ENCODE measurements around the gene DTX3L. TPM values are rescaled to one million over a fixed set of nuclear protein-coding genes. Genes with fewer than 3 reads are reported as not detected.

Gene DTX3L
- total and polyA plus RNA-seq, 10 of the 15 experiments (the other 5 are each of a cell fraction or from before 2014, with no cell fraction given), result 9.9 to 41.4 (median 21.7) TPM

- ATAC-seq, result no peak
- H3K27ac ChIP-seq (ENCODE audit: control insufficient read depth, insufficient read depth), result no peak overlapping the region
- no peaks in the 10 kb centered on the region for H3K36me3 ChIP-seq (ENCODE audit: control insufficient read depth in 2 of 2, insufficient read depth in 2 of 2, low read length in 1 of 2)
- H3K4me3 ChIP-seq, result peak overlapping the region; percentile 82
- no peak for DNase-seq (ENCODE audit: low read depth, low spot score)
- H3K4me1 ChIP-seq (ENCODE audit: control insufficient read depth, insufficient read depth, low read length), result no peaks in the 10 kb centered on the region
- 37% methylated on average over 19 of the region's 19 CpGs for WGBS (ENCODE audit: insufficient coverage, insufficient replicate concordance, low lambda C conversion rate, missing lambda C conversion rate)
- H3K4me2 ChIP-seq (ENCODE audit: control insufficient read depth, insufficient read depth), result peak overlapping the region; percentile 85
- intact Hi-C loops (cut with micrococcal nuclease; ENCODE audit: unreplicated experiment), result no loop called here
- BruUV-seq (replicated peaks), result no TSS peak
- ChIA-PET CTCF (interaction anchor here (0.7 to 1.3 kb wide), 6 partner anchors 19 to 122 kb away, joined by 3 to 7 read pairs (median 3); partner anchors contain the start of genes DTX3L, PARP9 and WDR5B), SMC1A (ENCODE audit: uncharacterized antibody, unreplicated experiment) (interaction anchor here (0.7 to 4.1 kb wide), 9 partner anchors 11 to 258 kb away, joined by 3 to 31 read pairs (median 3); partner anchors contain the start of gene WDR5B), POLR2A (interaction anchor here (0.7 to 2.1 kb wide), 11 partner anchors 14 to 413 kb away, joined by 3 to 7 read pairs (median 3); partner anchors contain the start of gene WDR5B), RAD21 (ENCODE audit: unreplicated experiment) (interaction anchor here (0.7 to 2.3 kb wide), 14 partner anchors 9 to 165 kb away, joined by 3 to 14 read pairs (median 3); partner anchors contain the start of gene WDR5B)
- H4K20me1 ChIP-seq (ENCODE audit: control insufficient read depth, insufficient read depth), result no peaks in the 10 kb centered on the region
- in situ Hi-C loops (cut with MboI), result no loop called here
- H3K79me2 ChIP-seq (ENCODE audit: control insufficient read depth, insufficient read depth, low read length), result peaks cover 41% of the 10 kb centered on the region
- no peaks in the 10 kb centered on the region for H3K27me3 ChIP-seq (replicated peaks in 1 of 2; ENCODE audit: control insufficient read depth in 2 of 2, insufficient read depth in 2 of 2, low read length in 1 of 2)
- peak overlapping the region; percentile 95 for H2AFZ ChIP-seq (ENCODE audit: control insufficient read depth, low read depth, low read length)
- no peak for FAIRE-seq
- H3K9me3 ChIP-seq (replicated peaks; ENCODE audit: control insufficient read depth, insufficient read depth, low read length), result no peaks in the 10 kb centered on the region
- H3K9ac ChIP-seq (ENCODE audit: control insufficient read depth, insufficient read depth, low read length), result no peak overlapping the region; the same call in 1 of the 2 replicates
- TF ChIP-seq RUNX3 (IDR thresholded peaks at IDR 0.05; ENCODE audit: low read length), result no peak
- TF ChIP-seq SMAD1 (IDR thresholded peaks at IDR 0.05; ENCODE audit: low read depth, partially characterized antibody), result no peak
- TF ChIP-seq HDAC2 (IDR thresholded peaks at IDR 0.05), result no peak
- no peak for TF ChIP-seq GATAD2B (conservative IDR thresholded peaks at IDR 0.05; ENCODE audit: low read depth)
- peak; percentile 71; the same call in 1 of the 2 replicates for TF ChIP-seq ZNF24 (IDR thresholded peaks at IDR 0.05)
- no peak for TF ChIP-seq KDM1A (IDR thresholded peaks at IDR 0.05; ENCODE audit: borderline replicate concordance)
- no peak for TF ChIP-seq RFX5 (IDR thresholded peaks at IDR 0.05; ENCODE audit: low read depth, low read length)
- no peak for TF ChIP-seq HDGF (IDR thresholded peaks at IDR 0.05)
- TF ChIP-seq E2F8 (IDR thresholded peaks at IDR 0.05; ENCODE audit: low read depth, partially characterized antibody), result no peak
- no peak for TF ChIP-seq ZBED1 (IDR thresholded peaks at IDR 0.05; ENCODE audit: borderline replicate concordance)
- TF ChIP-seq BMI1 (IDR thresholded peaks at IDR 0.05; ENCODE audit: borderline replicate concordance), result no peak
- TF ChIP-seq RB1 (IDR thresholded peaks at IDR 0.05; ENCODE audit: borderline replicate concordance), result 0 out of 2 replicates have a peak, but pooled peaks have one; percentile 16
- TF ChIP-seq, protein P1, sequence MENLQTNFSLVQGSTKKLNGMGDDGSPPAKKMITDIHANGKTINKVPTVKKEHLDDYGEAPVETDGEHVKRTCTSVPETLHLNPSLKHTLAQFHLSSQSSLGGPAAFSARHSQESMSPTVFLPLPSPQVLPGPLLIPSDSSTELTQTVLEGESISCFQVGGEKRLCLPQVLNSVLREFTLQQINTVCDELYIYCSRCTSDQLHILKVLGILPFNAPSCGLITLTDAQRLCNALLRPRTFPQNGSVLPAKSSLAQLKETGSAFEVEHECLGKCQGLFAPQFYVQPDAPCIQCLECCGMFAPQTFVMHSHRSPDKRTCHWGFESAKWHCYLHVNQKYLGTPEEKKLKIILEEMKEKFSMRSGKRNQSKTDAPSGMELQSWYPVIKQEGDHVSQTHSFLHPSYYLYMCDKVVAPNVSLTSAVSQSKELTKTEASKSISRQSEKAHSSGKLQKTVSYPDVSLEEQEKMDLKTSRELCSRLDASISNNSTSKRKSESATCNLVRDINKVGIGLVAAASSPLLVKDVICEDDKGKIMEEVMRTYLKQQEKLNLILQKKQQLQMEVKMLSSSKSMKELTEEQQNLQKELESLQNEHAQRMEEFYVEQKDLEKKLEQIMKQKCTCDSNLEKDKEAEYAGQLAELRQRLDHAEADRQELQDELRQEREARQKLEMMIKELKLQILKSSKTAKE (IDR thresholded peaks at IDR 0.05; ENCODE audit: low read depth, poor library complexity, severe bottlenecking), result no peak
- TF ChIP-seq KLF5 (IDR thresholded peaks at IDR 0.05; ENCODE audit: partially characterized antibody), result peak; percentile 10
- 0 out of 2 replicates have a peak, but pooled peaks have one; percentile 3 for TF ChIP-seq MYB (IDR thresholded peaks at IDR 0.05; ENCODE audit: borderline replicate concordance, low read depth, low read length)
- no peak for TF ChIP-seq IRF4 (IDR thresholded peaks at IDR 0.05; ENCODE audit: low read depth, low read length)
- no peak for TF ChIP-seq PAX5 (IDR thresholded peaks at IDR 0.05; ENCODE audit: borderline replicate concordance, low read depth, low read length)
- TF ChIP-seq IKZF1 (conservative IDR thresholded peaks at IDR 0.05), result peak; percentile 73; the same call in 1 of the 2 replicates
- TF ChIP-seq, protein P2, sequence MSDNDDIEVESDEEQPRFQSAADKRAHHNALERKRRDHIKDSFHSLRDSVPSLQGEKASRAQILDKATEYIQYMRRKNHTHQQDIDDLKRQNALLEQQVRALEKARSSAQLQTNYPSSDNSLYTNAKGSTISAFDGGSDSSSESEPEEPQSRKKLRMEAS (IDR thresholded peaks at IDR 0.05; ENCODE audit: low read depth, low read length), result no peak
- no peak for TF ChIP-seq FOXM1 (IDR thresholded peaks at IDR 0.05; ENCODE audit: low read depth, low read length)
- no peak for TF ChIP-seq MTA2 (IDR thresholded peaks at IDR 0.05; ENCODE audit: low read depth)
- TF ChIP-seq JUNB (IDR thresholded peaks at IDR 0.05), result no peak
These were observed 49.1 kb upstream of the DTX3L start for GRCh38 chr3:122515020-122515468.
